ENCODE measurements around the gene ACTG1. TPM values are rescaled to one million over a fixed set of nuclear protein-coding genes. Genes with fewer than 3 reads are reported as not detected.
"Not testable (repeated sequence)": the region's sequence is repeated elsewhere in the genome, so short reads cannot be mapped to it uniquely, and the experiment has no call there.

ACTG1 gene
- total RNA-seq, 1 experiment from 2014 or later = 3,247 TPM

- DNase-seq (ENCODE audit: low spot score) = no peak
- no TSS peak for BruUV-seq (replicated peaks)
- intact Hi-C loops (cut with micrococcal nuclease; ENCODE audit: unreplicated experiment) = no loop called here
- H3K4me3 ChIP-seq (ENCODE audit: low read depth, low read length, poor library complexity, severe bottlenecking) = no peak overlapping the region
- ChIA-PET POLR2A (ENCODE audit: low non-redundant PET) (interaction anchor here (0.6 kb wide), 1 partner anchor 306 kb away, joined by 3 read pairs; no protein-coding TSS in a partner anchor), CTCF (no interaction called here)
- H3K27ac ChIP-seq (ENCODE audit: low read depth, low read length, poor library complexity, severe bottlenecking) = no peak overlapping the region
- peaks cover 13% of the 10 kb centered on the region for H3K27me3 ChIP-seq (replicated peaks; ENCODE audit: insufficient read depth, low read depth, low read length, poor library complexity)
- no peaks in the 10 kb centered on the region for H3K36me3 ChIP-seq (ENCODE audit: insufficient read depth, low read length, poor library complexity, severe bottlenecking)
- H3K9me3 ChIP-seq (ENCODE audit: low read depth, low read length, poor library complexity, severe bottlenecking) = no peaks in the 10 kb centered on the region
- TF ChIP-seq EZH2 (IDR thresholded peaks at IDR 0.05; ENCODE audit: borderline replicate concordance, low read depth, low read length, poor library complexity, severe bottlenecking) (no peak), CTCF (conservative IDR thresholded peaks at IDR 0.05; ENCODE audit: low read depth, low read length) (no peak)
- H3K4me1 ChIP-seq (ENCODE audit: insufficient read depth, low read length, poor library complexity, severe bottlenecking) = no peaks in the 10 kb centered on the region
Observed at GRCh38 chr17:81533339-81534141, 20.9 kb upstream of the ACTG1 start.

GRCh38 chr17:81532490-81533287 lies 20.1 kb upstream of the ACTG1 start:
- peaks cover 22% of the 10 kb centered on the region for H3K27me3 ChIP-seq (replicated peaks; ENCODE audit: insufficient read depth, low read depth, low read length, poor library complexity)
- H3K4me3 ChIP-seq (ENCODE audit: low read depth, low read length, poor library complexity, severe bottlenecking) = no peak overlapping the region
- no peak for TF ChIP-seq CTCF (conservative IDR thresholded peaks at IDR 0.05; ENCODE audit: low read depth, low read length)
- no peak for TF ChIP-seq EZH2 (IDR thresholded peaks at IDR 0.05; ENCODE audit: borderline replicate concordance, low read depth, low read length, poor library complexity, severe bottlenecking)
- no peak overlapping the region for H3K27ac ChIP-seq (ENCODE audit: low read depth, low read length, poor library complexity, severe bottlenecking)
- H3K36me3 ChIP-seq (ENCODE audit: insufficient read depth, low read length, poor library complexity, severe bottlenecking) = no peaks in the 10 kb centered on the region
- no peaks in the 10 kb centered on the region for H3K9me3 ChIP-seq (ENCODE audit: low read depth, low read length, poor library complexity, severe bottlenecking)
- intact Hi-C loops (cut with micrococcal nuclease; ENCODE audit: unreplicated experiment) = no loop called here
- no TSS peak for BruUV-seq (replicated peaks)
- POLR2A ChIA-PET (ENCODE audit: low non-redundant PET) = no interaction called here
- CTCF ChIA-PET = no interaction called here
- H3K4me1 ChIP-seq (ENCODE audit: insufficient read depth, low read length, poor library complexity, severe bottlenecking) = no peaks in the 10 kb centered on the region
- no peak for DNase-seq (ENCODE audit: low spot score)

- intact Hi-C loops (cut with micrococcal nuclease; ENCODE audit: unreplicated experiment); BruUV-seq (replicated peaks); H3K27ac ChIP-seq (ENCODE audit: low read depth, low read length, poor library complexity, severe bottlenecking); H3K4me1 ChIP-seq (ENCODE audit: insufficient read depth, low read length, poor library complexity, severe bottlenecking); H3K36me3 ChIP-seq (ENCODE audit: insufficient read depth, low read length, poor library complexity, severe bottlenecking); H3K4me3 ChIP-seq (ENCODE audit: low read depth, low read length, poor library complexity, severe bottlenecking); CTCF ChIA-PET; DNase-seq (ENCODE audit: low spot score); H3K9me3 ChIP-seq (ENCODE audit: low read depth, low read length, poor library complexity, severe bottlenecking); POLR2A ChIA-PET (ENCODE audit: low non-redundant PET): not testable (repeated sequence)
- peaks cover 23% of the 10 kb centered on the region for H3K27me3 ChIP-seq (replicated peaks; ENCODE audit: insufficient read depth, low read depth, low read length, poor library complexity)
Observed at GRCh38 chr17:81531998-81532404, 19.4 kb upstream of the ACTG1 start.

GRCh38 chr17:81531013-81531412 lies 18.4 kb upstream of the ACTG1 start:
- H3K9me3 ChIP-seq (ENCODE audit: low read depth, low read length, poor library complexity, severe bottlenecking); BruUV-seq (replicated peaks); H3K4me3 ChIP-seq (ENCODE audit: low read depth, low read length, poor library complexity, severe bottlenecking); POLR2A ChIA-PET (ENCODE audit: low non-redundant PET); H3K4me1 ChIP-seq (ENCODE audit: insufficient read depth, low read length, poor library complexity, severe bottlenecking); CTCF ChIA-PET; intact Hi-C loops (cut with micrococcal nuclease; ENCODE audit: unreplicated experiment); H3K27ac ChIP-seq (ENCODE audit: low read depth, low read length, poor library complexity, severe bottlenecking); H3K36me3 ChIP-seq (ENCODE audit: insufficient read depth, low read length, poor library complexity, severe bottlenecking); DNase-seq (ENCODE audit: low spot score): not testable (repeated sequence)
- peaks cover 13% of the 10 kb centered on the region for H3K27me3 ChIP-seq (replicated peaks; ENCODE audit: insufficient read depth, low read depth, low read length, poor library complexity)
